NCI-H2081 (cell line): ENCODE data around the gene SYP.
"Not testable (repeated sequence)": the region's sequence is repeated elsewhere in the genome, so short reads cannot be mapped to it uniquely, and the experiment has no call there.

Source experiments
- DNase-seq, 2 experiments: peaks; one replicate each; lab custom pipeline; 2025; lab: John Stamatoyannopoulos, UW

The SYP gene

DNA sequence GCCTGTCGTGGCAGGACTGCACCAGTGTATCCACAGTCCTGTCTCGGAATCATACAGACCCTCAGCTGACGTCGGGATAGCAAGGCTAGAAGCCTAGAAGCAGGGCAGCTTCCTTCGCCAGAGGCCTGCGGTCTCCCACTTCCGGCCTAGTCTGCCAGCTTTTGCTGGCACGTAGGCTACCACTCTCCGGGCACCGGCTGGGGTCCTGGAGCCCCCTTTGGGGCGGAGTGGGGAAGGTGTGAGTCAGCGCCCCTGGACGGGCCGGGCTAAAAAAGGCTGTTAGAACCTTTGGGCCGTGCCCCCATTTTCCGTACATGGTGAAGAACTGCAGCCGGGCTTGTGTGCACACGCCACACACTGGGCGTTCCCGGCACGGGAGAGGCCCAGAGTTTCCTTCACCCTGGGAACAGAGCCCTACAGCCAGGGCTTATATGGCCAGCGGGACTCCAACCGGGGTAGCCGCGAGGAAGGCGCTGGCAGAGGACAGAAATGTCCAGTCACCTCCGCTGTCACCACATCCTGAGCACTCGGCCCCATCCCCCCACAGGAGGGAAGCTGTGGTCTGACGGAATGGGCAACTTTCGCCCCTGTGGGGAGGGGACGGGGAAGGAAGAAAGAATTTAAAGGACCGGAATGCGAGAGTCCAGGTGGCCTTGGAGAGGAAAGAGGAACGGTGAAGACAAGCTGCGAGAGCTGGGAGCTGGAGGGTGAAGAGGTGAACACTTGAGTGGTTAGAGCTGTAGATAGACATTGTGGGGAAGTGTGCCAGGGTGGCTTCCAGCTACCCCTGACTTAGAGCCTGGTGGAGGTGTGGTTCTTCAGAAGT lies 32.9 kb downstream of the SYP start:
- no peak for DNase-seq

DNA sequence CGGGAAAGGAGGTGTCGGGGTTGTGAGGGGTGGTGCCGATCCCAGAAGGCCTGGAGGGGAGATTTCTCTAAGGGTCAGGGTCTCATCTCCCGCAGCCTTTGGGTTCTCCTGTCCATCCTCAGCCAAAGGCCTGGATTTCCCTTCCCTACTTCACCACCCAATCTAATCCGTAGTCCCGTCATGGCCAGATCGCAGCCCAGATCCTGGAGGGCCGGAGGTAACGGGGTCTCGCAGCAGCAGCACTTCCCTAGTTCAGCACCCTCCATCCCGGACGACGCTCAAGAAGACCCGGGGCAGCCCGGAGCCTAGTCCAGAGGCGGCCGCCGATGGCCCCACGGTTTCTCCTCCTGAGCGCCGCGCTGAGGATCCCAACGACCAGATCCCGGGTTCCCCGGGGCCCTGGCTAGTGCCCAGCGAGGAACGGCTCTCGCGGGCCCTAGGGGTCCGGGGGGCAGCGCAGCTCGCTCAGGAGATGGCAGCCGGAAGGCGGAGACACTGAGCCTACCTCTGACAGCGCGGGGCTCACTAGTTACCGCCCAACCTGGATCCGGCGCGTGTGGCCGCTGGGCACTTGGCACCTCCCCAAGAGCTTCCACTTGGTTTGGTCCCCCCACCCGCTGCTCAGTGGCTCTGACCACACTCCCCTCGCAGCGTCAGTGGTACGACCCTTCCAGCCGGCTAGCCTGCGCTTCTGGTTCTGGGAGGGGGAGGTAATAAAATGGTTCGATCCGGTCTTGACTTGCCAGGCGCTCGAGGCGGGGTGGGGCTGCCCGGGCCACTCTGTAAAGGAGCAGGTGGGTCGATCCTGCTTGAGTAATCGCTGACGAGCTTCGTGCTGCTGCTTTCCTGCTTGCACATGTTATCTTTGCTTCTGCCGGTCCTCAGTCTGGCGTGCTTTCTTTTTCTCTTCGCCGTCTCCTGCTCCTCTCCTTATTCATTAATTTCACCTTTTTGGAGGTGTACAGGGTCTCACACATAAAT lies 33.8 kb downstream of the SYP start:
- no peak for DNase-seq

DNA sequence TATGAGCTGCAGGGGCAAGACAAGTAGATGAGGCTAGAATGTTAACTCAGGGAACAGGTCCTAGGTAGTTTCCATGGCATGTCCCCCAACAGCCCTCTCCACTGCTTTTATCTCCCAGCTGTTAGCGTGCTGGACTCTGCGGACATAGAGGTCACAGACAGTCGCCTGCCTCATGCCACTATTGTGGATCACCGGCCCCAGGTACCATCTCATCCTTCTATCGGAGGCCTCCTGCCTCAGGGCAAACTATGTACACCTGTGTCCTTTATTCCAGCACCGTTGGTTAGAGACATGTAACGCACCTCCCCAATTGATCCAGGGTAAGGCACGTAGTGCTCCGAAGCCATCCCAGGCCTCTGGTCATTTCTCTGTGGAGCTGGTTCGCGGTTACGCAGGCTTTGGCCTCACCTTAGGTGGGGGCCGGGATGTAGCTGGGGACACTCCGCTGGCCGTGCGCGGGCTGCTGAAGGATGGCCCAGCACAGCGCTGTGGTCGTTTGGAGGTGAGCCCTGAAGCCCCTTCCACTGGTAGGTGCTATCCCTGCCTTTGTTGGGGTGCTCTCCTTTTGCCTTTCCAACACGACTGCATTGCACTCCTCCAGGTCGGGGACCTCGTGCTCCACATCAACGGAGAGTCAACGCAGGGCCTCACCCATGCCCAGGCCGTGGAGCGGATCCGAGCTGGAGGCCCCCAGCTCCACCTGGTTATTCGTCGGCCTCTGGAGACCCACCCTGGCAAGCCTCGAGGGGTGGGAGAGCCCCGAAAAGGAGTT lies 35.2 kb downstream of the SYP start:
- DNase-seq = no peak

DNA sequence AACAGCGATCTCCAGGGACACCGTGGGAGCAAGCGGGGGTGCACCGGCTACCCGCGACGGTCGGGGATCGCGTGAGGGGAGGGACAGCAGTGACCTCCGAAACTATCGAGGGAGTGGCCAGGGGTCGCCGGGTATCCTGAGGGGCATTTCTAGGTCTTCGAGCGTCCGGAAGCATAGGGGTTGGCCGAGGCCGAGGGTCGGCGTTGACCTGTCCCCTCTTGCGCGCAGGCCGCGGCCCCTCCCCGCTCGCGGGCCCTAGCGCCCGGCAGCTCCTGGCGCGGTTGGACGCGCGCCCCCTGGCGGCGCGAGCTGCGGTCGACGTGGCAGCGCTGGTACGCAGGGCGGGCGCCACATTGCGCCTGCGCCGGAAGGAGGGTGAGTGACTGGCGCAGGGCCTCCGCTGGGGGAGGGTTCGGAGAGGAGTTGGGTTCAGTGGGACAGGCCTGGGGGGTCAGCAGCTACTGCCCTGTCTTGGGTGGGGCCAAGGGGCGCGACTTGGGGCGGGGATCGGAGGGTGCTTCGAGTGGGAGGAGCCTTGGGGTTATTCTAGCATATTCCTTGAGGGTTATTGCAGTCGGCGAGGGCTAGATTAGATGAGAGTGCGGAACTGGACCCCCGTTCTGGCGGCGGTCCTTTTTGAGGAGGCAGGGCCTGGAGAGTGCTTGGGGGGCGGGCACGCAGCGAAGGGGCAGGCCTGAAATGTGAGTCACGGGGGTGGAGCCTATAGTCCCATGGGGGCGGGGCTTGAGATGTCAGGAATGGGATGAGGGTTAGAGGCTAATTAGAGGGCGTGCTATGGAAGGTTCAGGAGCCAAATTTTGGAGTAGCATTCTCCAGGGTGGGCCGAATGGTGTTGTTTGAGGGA lies 36.2 kb downstream of the SYP start:
- DNase-seq = peak; percentile 74 to 75

DNA sequence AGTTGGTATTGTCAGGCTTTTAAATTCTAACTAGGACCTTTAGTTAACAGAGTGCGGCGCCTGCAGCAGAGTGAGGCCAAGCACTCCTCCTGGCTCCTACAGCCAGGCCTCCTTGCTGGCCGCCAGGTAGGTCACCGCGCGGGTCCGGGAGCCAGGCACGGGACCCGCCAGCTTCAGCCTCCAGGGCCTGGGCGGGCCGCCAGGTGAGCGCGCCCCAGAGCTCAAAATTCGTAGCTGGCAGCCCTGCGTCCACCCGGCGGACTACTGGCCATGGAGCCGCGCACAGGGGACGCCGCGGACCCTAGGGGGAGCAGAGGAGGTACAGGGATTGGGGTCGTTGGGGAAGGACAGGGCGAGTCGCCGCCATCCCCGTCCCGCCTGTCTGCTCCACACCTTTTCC lies 37.4 kb downstream of the SYP start, which contains the start of gene MAGIX:
Gene MAGIX (plus strand): TSS at position 139 of the 400 bp plus-strand sequence. CDS start 132 bp downstream, at position 271.
- DNase-seq = no peak

DNA sequence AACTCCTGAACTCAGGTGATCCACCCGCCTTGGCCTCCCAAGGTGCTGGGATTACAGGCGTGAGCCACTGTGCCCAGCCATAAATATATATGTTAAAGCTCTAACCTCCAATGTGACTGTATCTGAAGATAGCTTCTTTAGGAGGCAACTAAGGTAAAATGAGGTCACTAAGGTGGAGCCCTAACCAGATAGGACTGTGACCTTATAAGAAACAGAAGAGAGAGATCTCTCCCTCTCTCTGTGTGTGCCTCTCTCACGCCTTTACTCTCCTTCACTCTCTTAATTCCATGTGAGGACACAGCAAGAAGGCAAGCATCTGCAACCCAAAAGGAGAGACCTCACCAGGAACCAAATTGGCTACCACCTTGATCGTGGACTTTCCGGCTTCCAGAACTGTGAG lies 38.4 kb downstream of the SYP start:
- no peak for DNase-seq

DNA sequence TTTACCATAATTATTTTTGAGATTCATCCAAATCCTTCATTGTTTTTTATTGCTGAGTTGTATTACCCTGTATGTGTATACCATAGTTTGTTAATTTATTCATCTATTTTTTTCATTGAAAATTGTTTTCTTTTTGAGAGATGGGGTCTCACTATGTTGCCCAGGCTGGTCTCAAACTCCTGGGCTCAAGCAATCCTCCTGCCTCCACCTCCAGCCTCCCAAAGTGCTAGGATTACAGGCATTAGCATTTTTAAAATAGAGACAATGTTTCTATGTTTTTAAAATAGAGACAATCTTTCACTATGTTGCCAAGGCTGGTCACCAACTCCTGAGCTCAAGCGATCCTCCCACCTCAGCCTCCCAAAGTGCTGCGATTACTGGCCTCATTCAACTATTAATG lies 39.1 kb downstream of the SYP start:
- no peak for DNase-seq

DNA sequence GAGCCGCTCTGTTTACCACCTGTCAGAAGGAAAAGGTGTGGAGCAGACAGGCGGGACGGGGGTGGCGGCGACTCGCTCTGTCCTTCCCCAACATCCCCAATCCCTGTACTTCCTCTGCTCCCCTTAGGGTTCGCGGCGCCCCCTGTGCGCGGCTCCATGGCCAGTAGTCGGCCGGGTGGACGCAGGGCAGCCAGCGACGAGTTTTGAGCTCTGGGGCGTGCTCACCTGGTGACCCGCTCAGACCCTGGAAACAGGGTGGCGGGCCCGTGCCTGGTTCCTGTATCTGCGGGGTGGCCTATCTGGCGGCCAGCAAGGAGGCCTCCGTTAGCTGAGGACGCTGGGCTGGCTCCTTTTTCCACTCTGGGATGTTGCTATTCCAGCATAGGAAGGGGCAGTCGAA lies 42.8 kb downstream of the SYP start:
- no peak for DNase-seq

DNA sequence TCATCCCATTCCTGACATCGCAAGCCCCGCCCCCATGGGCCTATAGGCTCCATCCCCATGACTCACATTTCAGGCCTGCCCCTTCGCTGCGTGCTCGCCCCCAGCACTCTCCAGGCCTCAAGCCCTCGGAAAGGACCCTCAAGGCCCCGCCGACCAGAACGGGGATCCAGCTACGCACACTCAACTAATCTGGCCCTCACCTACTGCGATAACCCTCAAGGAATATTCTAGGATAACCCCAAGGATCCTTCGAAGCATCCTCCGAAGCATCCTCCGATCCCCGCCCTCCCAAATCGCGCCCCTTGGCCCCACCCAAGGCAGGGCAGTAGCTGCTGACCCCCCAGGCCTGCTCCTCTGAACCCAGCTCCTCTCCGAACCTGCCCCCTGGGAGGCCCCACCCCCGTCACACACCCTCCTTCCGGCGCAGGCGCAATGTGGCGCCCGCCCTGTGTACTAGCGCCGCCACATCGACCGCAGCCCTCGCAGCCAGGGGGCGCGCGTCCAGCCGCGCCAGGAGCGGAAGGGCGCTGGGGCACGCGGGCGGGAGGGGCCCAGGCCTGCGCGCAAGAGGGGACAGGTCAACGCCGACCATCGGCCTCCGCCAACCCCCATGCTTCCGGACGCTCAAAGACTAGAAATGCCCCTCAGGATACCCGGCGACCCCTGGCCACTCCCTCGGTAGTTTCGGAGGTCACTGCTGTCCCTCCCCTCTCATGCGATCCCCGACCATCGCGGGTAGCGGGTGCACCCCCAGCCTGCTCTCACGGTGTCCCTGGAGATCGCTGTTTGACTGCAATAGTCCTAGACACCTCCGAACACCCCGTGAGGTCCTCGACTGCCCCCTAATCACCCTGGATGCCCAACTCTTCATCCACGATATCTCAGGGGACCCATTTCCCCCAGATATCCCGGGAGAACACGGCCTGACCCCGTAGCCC lies 43.8 kb downstream of the SYP start:
- DNase-seq = peak; percentile 79 to 81

DNA sequence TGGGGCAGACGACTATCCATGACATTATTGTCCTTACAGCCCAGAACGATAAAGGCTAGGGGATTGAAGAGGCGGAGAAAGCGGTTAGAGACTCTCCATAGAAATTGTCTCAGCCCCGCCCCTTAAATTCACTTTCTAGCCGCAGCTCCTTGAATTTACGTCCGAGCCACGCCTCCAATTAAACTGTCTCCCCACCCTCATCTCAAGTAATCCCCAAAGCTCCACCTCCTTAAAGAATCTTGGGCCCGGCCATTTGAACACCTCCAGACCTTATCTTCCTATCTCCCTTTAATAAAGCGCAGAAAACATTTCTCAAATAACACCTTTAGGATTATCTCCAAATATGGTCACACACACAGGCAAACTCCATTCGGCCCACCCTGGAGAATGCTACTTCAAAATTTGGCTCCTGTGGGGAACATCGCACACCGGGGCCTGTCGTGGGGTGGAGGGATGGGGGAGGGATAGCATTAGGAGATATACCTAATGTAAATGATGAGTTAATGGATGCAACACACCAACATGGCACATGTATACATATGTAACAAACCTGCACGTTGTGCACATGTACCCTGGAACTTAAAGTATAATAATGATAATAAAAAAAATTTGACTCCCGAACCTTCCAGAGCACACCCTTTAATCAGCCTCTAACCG lies 44.6 kb downstream of the SYP start:
- no peak for DNase-seq

DNA sequence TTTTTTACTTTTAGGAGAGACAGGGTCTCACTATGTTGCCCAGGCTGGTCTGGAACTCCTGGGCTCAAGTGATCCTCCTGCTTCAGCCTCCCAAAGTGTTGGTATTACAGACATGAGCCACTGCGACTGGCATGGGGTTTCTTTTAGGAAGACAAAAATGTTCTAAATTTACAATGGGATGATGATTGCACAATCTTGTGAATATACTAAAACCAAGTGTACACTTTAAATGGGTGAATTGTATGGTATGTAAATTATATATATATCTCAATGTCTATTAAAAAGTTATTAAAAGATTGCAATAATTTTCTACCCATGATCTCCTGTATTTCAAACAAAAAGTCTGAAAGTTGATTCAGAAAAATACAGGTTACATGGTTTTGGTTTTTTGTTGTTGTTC lies 46.5 kb downstream of the SYP start:
- DNase-seq = no peak

DNA sequence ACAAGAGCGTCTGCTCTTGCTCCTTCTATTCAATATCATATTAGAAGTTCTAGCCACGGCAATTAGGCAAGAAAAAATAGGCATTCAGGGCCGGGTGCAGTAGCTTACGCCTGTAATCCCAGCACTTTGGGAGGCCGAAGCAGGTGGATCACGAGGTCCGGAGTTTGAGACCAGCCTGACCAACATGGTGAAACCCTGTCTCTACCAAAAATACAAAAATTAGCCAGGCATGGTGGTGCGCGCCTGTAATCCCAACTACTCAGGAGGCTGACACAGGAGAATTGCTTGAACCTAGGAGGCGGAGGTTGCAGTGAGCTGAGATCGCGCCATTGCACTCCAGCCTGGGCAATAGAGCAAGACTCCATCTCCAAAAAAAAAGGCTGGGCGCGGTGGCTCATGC lies 50.7 kb downstream of the SYP start:
- not testable (repeated sequence) for DNase-seq

DNA sequence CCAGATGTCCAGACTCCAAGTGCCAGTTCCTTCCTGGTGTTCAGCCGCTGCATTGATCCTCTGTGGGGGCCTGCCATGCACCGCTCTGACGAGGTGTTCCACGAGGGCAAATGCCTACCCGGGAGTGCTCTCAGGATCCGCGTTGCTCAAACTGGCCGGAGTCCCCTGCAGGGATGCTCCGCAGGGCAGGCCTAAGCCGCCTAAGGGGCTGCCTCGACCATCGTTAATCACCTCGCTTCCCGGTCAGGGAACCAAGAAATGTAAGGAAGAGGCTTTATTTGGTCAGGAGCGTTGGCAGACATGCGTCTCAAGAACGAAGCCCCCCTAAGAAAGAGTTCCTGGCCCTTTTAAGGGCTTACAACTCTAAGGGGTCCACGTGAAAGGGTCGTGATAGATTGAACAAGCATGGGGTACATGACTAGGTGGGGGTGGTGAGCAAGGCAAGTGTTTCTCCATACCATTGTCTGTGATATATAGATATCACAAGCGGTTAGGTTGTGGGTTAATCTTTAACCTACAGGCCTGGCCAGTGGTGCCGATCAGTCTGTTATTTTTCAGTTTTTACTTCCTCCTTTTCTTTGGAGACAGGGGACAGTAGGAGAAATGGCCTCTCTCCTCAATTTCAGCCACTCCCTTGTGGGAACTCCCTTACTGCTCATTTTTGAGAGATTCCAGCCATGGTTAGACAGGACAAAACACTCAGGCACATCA lies 51.4 kb downstream of the SYP start:
- not testable (repeated sequence) for DNase-seq

DNA sequence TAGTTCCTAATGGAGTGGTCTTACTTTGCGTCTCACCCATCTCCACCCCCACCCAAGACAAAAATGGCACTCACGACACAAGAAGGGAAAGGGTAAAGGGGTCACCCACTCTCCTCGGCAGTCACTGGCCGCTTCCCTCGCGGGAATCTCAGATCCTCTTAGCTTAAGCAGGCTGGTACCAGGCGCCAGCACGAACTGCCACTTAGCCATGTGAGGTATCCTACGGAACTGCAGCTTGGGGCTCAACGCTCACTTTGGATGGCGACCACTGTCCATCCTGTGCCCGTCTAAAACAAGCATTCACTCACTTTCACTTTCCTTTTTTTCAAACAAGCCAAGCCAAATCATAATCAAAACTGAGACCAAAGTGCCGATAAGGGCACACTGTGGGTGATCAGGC lies 52.1 kb downstream of the SYP start:
- DNase-seq = no peak

DNA sequence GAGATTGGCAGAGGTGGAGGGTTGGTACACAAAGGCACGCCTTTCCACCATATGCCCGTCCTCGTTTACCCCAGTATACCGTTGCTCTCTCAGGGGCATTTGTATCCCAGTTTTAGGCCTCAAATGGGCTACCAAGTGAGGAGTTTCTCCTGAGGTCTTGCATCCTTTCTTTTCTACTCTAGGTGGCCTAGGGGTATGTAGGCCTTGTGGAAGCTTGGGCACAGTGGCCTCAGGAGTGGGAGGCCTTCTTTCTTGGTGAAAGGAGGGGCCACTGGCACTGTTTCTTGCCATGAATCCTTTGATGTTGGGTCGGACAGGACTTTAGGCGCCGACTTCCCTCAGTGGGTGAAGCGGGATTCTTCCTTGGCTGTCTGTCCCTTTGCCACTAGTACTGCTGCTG lies 52.7 kb downstream of the SYP start:
- no peak for DNase-seq

DNA sequence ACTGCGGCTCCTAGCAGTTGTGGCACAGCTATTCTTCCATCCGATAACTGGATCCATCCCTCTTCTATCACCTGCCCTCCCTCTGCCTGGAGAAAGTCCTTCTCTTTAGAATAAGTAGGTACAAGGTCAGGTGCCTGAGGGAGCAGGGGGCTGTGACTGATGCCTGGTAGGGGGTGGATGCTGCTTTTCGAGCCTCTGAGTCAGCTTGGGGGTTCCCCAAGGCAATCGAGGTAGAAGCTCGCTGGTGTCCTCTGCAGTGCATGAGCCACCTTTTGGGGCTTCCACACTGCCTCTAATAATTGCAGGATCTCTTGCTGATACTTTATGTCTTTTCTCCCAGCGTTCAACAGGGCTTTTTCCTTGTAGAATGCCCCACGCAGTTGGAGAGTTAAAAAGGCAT lies 56.8 kb downstream of the SYP start:
- not testable (repeated sequence) for DNase-seq

DNA sequence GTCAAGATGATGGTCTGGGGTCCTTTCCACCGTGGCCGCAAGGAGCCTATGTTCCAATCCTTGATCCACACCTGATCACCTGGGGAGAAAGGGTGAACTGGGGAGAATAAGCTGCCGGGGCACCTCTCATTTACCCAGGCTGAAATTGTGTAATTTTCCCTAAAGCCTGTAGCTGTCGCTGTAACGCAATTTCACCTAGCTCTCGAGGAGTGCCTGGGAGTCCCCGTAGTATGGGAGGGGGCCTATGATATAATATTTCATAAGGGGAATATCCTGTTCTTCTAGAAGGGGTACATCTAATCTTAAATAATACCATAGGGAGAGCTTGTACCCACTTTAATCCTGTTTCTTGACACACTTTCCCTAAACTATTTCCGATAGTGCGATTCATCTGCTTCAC lies 57.7 kb downstream of the SYP start:
- DNase-seq = not testable (repeated sequence)

DNA sequence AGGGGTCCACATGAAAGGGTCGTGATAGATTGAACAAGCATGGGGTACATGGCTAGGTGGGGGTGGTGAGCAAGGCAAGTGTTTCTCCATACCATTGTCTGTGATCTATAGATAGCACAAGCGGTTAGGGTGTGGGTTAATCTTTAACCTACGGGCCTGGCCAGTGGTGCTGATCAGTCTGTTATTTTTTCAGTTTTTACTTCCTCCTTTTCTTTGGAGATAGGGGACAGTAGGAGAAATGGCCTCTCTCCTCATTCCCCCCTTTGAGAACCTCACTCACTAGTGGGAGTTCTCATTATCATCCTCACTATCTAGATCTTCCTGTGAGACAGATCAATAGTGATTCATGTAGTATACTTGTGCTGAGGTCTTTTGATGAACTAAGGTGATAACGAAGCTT lies 60.3 kb downstream of the SYP start:
- DNase-seq = no peak
